Mucosa of rectum (tissue), 2 donors: ENCODE data around the gene FAM171A2.
A peak's percentile ranks its signal among the peaks of the same experiment; 100 is the strongest.

Experiments used
- H3K27ac ChIP-seq, 2 donors: one replicate each; pipeline ENCODE4 v1.7.0; 2013; ENCODE audit warnings: inconsistent platforms in 2 of 2, low read depth in 2 of 2, low read length in 2 of 2
- H3K27me3 ChIP-seq, 2 donors: one replicate each; pipeline ENCODE4 v1.7.0; 2013; ENCODE audit warnings: low read length in 2 of 2; ENCODE audit not compliant: control insufficient read depth in 2 of 2, insufficient read depth in 2 of 2
- H3K36me3 ChIP-seq, 2 donors: one replicate each; pipeline ENCODE4 v1.7.0; 2013; ENCODE audit warnings: low read length in 2 of 2; ENCODE audit not compliant: control insufficient read depth in 2 of 2, insufficient read depth in 2 of 2
- H3K4me1 ChIP-seq, 2 donors: one replicate each; pipeline ENCODE4 v1.7.0; 2013; ENCODE audit warnings: low read length in 2 of 2, mild to moderate bottlenecking in 1 of 2; ENCODE audit not compliant: control insufficient read depth in 2 of 2, insufficient read depth in 2 of 2
- H3K4me3 ChIP-seq, 2 donors: one replicate each; pipeline ENCODE4 v1.7.0; 2013; ENCODE audit warnings: low read length in 2 of 2
- H3K9ac ChIP-seq, 2 donors: one replicate each; pipeline ENCODE4 v1.7.0; 2013; ENCODE audit warnings: low read length in 2 of 2, low read depth in 1 of 2, mild to moderate bottlenecking in 1 of 2
- H3K9me3 ChIP-seq, 2 donors: one replicate each; pipeline ENCODE4 v1.7.0; 2013; ENCODE audit warnings: low read length in 2 of 2; ENCODE audit not compliant: control insufficient read depth in 2 of 2
- donor health status: healthy.
- donor health status: Normal muscosa, but diverticular disease.

The FAM171A2 gene

DNA sequence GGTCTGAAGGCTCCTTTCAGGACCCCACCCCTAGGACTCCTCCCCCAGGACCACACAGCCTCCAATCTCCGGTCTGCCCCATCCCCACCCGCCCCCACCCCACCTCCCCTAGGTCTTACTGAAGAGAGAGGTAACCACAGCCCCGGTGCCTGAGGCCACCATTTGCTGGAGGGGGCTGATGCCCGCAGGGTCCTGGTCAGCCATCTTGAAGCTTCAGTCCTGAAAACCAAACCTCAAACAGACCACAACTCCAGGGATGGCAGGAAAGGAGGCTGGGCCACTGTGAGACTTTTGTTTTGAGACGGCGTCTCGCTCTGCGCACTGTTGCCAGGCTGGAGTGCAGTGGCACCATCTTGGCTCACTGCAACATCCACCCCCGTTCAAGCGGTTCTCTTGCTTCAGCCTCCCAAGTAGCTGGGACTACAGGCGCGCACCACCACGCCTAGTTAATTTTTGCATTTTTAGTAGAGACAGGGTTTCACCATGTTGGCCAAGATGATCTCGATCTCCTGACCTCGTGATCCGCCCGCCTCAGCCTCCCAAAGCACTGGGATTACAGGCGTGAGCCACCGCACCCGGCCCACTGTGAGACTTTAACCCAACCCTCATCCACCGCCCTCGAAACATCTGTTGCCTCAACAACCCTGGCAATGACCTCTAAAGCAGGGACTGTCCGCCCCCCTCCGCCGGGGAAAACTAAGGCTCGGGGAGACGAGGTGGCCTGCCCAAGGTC is 40.1 kb downstream of the FAM171A2 start:
- Histone ChIP-seq H3K9ac (peak overlapping the region; percentile 90), H3K9me3 (no peaks in the 10 kb centered on the region), H3K4me1 (peaks cover 8 to 13% of the 10 kb centered on the region in 2 donors), H3K4me3 (peak overlapping the region; percentile 73 to 84), H3K36me3 (peaks cover 11 to 31% of the 10 kb centered on the region in 2 donors), H3K27ac (peak overlapping the region; percentile 94 to 97), H3K27me3 (no peaks in the 10 kb centered on the region)

DNA sequence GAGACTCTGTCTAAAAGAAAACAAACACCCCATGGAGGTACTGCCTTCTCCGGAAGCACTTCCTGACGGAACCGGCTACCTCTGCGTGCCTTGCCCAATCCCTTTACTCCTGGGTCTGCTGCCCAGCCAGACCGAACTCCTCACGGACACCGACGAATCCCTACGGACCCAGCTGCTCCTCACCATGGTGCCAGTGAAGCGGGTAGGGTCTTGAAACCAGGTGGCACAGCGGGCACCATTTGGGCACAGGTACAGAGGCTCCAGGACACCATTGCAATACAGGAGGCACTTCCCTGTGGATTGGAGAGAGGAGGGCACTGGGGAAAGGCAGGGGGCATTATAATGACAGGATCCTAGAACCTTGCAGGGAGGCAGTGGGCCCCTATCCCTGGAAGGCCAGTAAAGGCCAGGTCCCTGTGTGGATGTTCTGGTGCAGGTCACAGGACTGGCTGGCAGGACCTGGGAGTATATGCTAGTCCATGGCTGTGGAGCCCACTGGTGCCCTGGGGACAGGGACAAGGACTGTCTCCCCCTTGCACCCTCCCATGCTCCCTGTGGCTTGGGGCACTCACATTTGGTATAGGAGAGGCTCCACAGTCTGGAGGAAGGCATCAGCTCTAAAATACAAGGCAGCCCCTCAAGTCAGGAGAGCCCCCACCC is 41.3 kb downstream of the FAM171A2 start:
- peaks cover 0 to 5% of the 10 kb centered on the region in 2 donors for H3K27me3 ChIP-seq
- H3K4me1 ChIP-seq, result peaks cover 8 to 13% of the 10 kb centered on the region in 2 donors

GRCh38 chr17:44321246-44322120 is 42.2 kb downstream of the FAM171A2 start:
- H3K27me3 ChIP-seq, result peaks cover under 1 to 14% of the 10 kb centered on the region in 2 donors
- no peak overlapping the region for H3K27ac ChIP-seq
- H3K9me3 ChIP-seq, result no peaks in the 10 kb centered on the region
- peaks cover 11 to 31% of the 10 kb centered on the region in 2 donors for H3K36me3 ChIP-seq
- H3K4me1 ChIP-seq, result peaks cover 8 to 13% of the 10 kb centered on the region in 2 donors
- H3K9ac ChIP-seq, result no peak overlapping the region
- no peak overlapping the region for H3K4me3 ChIP-seq

More for the DNA sequence above, 41.3 kb downstream of the FAM171A2 start:
- Histone ChIP-seq H3K36me3 (peaks cover 11 to 31% of the 10 kb centered on the region in 2 donors), H3K4me3 (no peak overlapping the region), H3K9me3 (no peaks in the 10 kb centered on the region), H3K27ac (no peak overlapping the region), H3K9ac (no peak overlapping the region)

GRCh38 chr17:44320066-44320465 is 43.6 kb downstream of the FAM171A2 start:
- Histone ChIP-seq H3K36me3 (peaks cover 11 to 31% of the 10 kb centered on the region in 2 donors), H3K9me3 (no peaks in the 10 kb centered on the region), H3K4me3 (no peak overlapping the region), H3K9ac (no peak overlapping the region), H3K27ac (no peak overlapping the region), H3K27me3 (peaks cover 11 to 25% of the 10 kb centered on the region in 2 donors), H3K4me1 (peaks cover 8 to 10% of the 10 kb centered on the region in 2 donors)

- peaks cover 11 to 31% of the 10 kb centered on the region in 2 donors for H3K36me3 ChIP-seq
Measured at GRCh38 chr17:44318077-44318892, 45.4 kb downstream of the FAM171A2 start.

DNA sequence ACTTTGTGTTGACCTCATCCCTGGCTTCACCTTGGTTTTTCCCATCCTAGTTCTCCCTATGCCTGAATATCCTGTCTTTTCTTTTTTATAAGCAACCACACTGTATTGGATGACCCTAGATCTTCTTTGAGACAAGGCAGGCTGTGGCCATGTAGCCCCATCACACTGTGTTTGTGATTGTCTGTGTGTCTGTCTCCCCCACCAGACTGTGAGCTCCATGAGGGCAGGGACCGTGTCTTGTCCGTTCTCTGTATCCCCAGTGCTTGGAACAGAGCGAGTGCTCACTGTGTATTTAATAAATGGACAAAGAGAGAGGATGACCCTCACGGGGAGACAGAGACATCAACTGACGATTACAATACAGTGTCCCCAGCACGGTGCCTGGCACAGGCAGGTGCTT is 46.1 kb downstream of the FAM171A2 start:
- Histone ChIP-seq H3K9me3 (no peaks in the 10 kb centered on the region), H3K4me1 (no peaks in the 10 kb centered on the region), H3K9ac (no peak overlapping the region), H3K27me3 (peaks cover 21 to 37% of the 10 kb centered on the region in 2 donors), H3K4me3 (no peak overlapping the region), H3K27ac (no peak overlapping the region), H3K36me3 (peaks cover 11 to 31% of the 10 kb centered on the region in 2 donors)

More at GRCh38 chr17:44318077-44318892, 45.4 kb downstream of the FAM171A2 start:
- H3K27me3 ChIP-seq, result peaks cover 19 to 37% of the 10 kb centered on the region in 2 donors
- no peak overlapping the region for H3K27ac ChIP-seq
- no peak overlapping the region for H3K4me3 ChIP-seq
- H3K9ac ChIP-seq, result no peak overlapping the region
- H3K9me3 ChIP-seq, result no peaks in the 10 kb centered on the region
- H3K4me1 ChIP-seq, result no peaks in the 10 kb centered on the region

DNA sequence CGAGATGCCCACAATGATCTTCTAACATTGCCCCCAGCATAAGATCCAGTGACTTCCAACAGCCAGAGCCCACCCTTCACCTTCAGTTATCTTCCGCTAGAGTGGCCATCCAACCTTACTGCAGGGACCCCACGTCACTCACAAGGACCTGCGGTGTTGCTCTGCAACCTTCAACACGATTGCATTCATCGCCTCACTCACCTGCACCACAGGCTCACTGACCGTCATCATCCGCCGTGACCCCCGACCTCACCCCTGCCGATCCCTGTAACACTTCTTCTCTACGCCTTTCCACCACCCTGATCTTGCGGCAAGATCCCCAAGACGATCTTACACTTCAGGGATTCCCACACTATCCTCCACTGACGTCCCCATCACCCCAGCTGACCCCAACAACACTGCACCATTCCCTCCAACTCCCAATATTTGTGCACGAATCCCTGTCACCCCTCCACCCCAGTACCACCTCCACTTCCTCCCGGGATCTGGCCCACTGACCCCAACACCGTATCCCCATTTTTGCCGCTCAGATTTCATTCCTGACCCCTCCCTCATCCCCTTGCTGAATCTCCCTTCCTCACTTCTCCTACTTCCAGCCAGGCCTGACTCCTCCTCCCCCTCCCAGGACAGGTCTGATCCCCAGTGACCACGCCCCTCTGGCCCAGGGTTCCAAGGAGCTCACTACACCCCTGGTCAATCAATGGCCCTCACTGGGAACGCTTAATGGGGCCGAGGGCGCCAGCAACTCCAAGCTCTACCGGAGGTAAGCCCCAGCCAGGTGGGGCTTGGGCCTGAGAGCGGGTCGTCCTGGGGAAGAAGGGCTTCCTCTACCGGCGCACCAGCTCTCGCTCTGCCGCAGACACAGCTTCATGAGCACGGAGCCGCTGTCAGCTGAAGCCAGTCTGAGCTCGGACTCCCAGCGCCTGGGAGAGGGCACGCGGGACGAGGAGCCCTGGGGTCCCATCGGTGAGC is 47.6 kb downstream of the FAM171A2 start:
- Histone ChIP-seq H3K9me3 (no peaks in the 10 kb centered on the region), H3K36me3 (peaks cover 10 to 18% of the 10 kb centered on the region in 2 donors), H3K27me3 (peaks cover 21 to 37% of the 10 kb centered on the region in 2 donors), H3K4me1 (no peaks in the 10 kb centered on the region), H3K4me3 (no peak overlapping the region), H3K27ac (no peak overlapping the region), H3K9ac (no peak overlapping the region)

DNA sequence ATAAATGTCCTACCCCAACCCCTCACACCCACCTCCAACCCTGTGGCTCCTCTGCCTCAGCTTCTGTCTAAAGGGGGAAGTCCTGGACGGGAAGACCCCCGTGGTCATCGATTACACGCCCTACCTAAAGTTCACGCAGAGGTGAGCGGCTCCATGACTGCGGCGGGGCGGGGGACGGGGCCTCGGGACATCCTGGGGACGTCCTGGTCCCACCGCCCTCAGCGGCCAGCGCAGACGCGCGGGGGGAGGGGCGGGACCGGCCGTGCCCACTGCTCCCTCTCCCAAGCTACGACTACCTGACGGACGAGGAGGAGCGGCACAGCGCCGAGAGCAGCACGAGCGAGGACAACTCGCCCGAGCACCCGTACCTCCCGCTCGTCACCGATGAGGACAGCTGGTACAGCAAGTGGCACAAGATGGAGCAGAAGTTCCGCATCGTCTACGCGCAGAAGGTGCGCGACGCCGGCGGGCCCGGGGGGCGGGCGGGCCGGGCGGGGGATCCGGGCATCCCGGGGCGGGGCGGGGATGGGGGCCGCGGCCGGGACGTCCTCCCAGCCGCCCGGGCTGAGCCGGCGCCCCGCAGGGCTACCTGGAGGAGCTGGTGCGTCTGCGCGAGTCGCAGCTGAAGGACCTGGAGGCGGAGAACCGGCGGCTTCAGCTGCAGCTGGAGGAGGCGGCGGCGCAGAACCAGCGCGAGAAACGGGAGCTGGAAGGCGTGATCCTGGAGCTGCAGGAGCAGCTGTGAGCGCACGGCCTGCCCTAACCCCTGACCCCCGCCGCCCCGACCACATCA is 48.6 kb downstream of the FAM171A2 start:
- peaks cover 21 to 37% of the 10 kb centered on the region in 2 donors for H3K27me3 ChIP-seq
- H3K27ac ChIP-seq, result no peak overlapping the region
- peak overlapping the region in 1 of 2 donors; percentile 31 for H3K4me3 ChIP-seq
- no peaks in the 10 kb centered on the region for H3K9me3 ChIP-seq
- no peaks in the 10 kb centered on the region for H3K4me1 ChIP-seq
- no peak overlapping the region for H3K9ac ChIP-seq
- peaks cover 2 to 9% of the 10 kb centered on the region in 2 donors for H3K36me3 ChIP-seq
